ENCODE results near the gene MYOC.
"Not testable (repeated sequence)": the region's sequence is repeated elsewhere in the genome, so short reads cannot be mapped to it uniquely, and the experiment has no call there.

DNA sequence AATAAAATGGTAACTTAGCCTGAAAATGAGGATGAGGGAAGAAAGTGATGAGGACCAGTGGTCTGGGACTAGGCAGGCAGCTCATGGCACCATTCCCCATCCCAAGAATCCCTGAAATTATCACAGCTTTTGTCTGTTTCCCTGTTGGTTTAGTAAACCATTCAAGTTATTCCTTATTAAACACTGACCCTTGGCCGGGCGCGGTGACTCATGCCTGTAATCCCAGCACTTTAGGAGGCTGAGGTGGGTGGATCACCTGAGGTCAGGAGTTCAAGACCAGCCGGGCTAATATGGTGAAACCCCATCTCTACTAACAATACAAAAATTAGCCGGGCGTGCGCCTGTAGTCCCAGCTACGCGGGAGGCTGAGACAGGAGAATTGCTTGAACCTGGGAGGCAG is 3.7 kb upstream of the MYOC start:
- TF ChIP-seq, protein P1, sequence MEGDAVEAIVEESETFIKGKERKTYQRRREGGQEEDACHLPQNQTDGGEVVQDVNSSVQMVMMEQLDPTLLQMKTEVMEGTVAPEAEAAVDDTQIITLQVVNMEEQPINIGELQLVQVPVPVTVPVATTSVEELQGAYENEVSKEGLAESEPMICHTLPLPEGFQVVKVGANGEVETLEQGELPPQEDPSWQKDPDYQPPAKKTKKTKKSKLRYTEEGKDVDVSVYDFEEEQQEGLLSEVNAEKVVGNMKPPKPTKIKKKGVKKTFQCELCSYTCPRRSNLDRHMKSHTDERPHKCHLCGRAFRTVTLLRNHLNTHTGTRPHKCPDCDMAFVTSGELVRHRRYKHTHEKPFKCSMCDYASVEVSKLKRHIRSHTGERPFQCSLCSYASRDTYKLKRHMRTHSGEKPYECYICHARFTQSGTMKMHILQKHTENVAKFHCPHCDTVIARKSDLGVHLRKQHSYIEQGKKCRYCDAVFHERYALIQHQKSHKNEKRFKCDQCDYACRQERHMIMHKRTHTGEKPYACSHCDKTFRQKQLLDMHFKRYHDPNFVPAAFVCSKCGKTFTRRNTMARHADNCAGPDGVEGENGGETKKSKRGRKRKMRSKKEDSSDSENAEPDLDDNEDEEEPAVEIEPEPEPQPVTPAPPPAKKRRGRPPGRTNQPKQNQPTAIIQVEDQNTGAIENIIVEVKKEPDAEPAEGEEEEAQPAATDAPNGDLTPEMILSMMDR (IDR thresholded peaks at IDR 0.05; ENCODE audit: borderline replicate concordance, extremely low read depth, low read length, poor library complexity, severe bottlenecking): not testable (repeated sequence)
- TF ChIP-seq EZH2 (IDR thresholded peaks at IDR 0.05; ENCODE audit: borderline replicate concordance, low read depth, low read length, severe bottlenecking): not testable (repeated sequence)

All from DND-41 (cell line).